IPS-15b (cell line): ENCODE measurements around the gene SALL3.
"Not testable (repeated sequence)": the region's sequence is repeated elsewhere in the genome, so short reads cannot be mapped to it uniquely, and the experiment has no call there.

Experiments used
- H3K27me3 ChIP-seq: one replicate; pipeline ENCODE4 v1.6.1; 2013; ENCODE audit warnings: low read length; ENCODE audit not compliant: control insufficient read depth, insufficient read depth
- H3K36me3 ChIP-seq: one replicate; pipeline ENCODE4 v1.6.1; 2013; ENCODE audit warnings: low read length; ENCODE audit not compliant: control insufficient read depth, insufficient read depth
- H3K4me1 ChIP-seq: one replicate; pipeline ENCODE4 v1.6.1; 2013; ENCODE audit warnings: mild to moderate bottlenecking, low read length; ENCODE audit not compliant: control insufficient read depth, insufficient read depth
- H3K4me3 ChIP-seq: one replicate; pipeline ENCODE4 v1.5.1; 2013; ENCODE audit warnings: low read depth, low read length
- H3K9ac ChIP-seq: one replicate; pipeline ENCODE4 v1.6.1; 2013; ENCODE audit warnings: low read depth, mild to moderate bottlenecking, low read length
- H3K9me3 ChIP-seq: one replicate; pipeline ENCODE4 v1.6.1; 2013; ENCODE audit warnings: mild to moderate bottlenecking, low read length; ENCODE audit not compliant: control insufficient read depth, insufficient read depth

SALL3 gene

DNA sequence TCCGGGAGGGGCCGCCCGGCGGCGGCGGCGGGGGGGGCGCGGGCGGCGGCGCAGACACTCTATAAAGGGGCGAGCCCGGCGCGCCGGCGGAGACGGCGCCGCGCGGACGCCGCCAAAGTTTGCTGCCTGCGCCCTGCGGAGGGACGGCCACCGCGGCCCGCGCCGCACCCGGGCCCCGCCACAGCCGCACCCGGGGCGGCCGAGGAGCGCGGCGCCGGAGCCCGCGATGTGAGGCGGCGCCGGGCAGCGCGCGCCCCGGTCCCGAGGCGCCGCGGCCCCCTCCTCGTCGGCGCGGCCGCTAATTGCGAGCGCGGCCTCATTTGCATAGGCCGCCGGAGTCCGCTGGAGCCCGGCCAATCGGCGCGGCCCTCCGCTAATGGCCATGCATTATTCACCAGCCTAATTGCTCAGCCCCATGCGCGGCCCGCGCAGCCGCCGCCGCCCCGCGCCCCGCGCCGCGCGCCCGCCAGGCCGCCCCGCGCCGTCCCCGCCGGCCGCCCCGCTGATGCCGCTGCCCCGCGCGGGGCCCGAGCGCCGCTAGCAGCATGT, at the start of gene SALL3:
SALL3 (plus strand) TSS at position 89 of the 549 bp plus-strand sequence; CDS start at position 546, 457 bp downstream.
- peaks cover 28% of the 10 kb centered on the region for H3K4me1 ChIP-seq
- no peaks in the 10 kb centered on the region for H3K36me3 ChIP-seq
- H3K9me3 ChIP-seq = no peaks in the 10 kb centered on the region
- H3K9ac ChIP-seq = peak within 1 kb of the TSS; percentile 70
- peak within 1 kb of the TSS; percentile 59 for H3K4me3 ChIP-seq
- H3K27me3 ChIP-seq = peaks cover 36% of the 10 kb centered on the region

DNA sequence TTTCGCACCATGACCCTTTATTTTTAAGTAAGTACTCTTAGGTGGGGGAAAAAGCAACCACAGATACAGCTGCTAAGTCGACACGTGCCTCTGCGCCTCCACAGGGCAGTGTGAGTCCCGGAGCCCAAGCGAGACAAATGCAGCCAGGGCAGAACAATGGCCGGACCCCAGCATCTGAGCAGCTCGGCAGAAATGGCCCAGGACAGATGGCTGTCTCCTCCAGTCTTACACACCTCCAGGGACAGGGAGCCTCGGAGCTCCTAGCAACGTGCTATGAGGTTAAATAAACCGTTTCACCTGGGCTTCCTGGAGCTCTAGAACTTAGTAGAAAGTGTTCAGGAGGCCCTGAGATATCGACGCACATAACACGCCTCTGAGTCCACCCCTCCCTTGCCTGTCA, 47.3 kb upstream of the SALL3 start:
- Histone ChIP-seq H3K9me3 (no peaks in the 10 kb centered on the region), H3K4me3 (no peak overlapping the region), H3K27me3 (no peaks in the 10 kb centered on the region), H3K9ac (no peak overlapping the region), H3K4me1 (no peaks in the 10 kb centered on the region), H3K36me3 (no peaks in the 10 kb centered on the region)

DNA sequence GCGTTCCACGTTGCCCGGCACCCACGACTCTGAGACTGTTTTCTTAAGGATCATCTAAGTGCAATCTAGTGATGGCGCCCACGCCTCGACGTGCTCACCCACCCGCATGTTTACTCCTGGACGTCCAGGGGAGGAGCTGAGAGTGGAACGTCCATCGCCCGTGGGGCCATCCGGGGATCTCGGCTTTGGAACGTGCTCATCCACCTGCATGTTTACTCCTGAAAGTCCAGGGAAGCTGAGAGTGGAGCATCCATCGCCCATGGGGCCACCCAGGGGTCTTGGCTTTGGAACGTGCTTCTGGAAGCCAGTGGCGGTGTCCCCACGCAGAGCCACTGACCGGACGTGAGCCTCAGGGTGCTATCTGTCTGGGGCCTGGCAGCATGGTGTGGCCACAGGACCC, 45.6 kb upstream of the SALL3 start:
- Histone ChIP-seq H3K27me3 (no peaks in the 10 kb centered on the region), H3K4me3 (no peak overlapping the region), H3K9ac (no peak overlapping the region), H3K4me1 (no peaks in the 10 kb centered on the region), H3K36me3 (no peaks in the 10 kb centered on the region), H3K9me3 (no peaks in the 10 kb centered on the region)

DNA sequence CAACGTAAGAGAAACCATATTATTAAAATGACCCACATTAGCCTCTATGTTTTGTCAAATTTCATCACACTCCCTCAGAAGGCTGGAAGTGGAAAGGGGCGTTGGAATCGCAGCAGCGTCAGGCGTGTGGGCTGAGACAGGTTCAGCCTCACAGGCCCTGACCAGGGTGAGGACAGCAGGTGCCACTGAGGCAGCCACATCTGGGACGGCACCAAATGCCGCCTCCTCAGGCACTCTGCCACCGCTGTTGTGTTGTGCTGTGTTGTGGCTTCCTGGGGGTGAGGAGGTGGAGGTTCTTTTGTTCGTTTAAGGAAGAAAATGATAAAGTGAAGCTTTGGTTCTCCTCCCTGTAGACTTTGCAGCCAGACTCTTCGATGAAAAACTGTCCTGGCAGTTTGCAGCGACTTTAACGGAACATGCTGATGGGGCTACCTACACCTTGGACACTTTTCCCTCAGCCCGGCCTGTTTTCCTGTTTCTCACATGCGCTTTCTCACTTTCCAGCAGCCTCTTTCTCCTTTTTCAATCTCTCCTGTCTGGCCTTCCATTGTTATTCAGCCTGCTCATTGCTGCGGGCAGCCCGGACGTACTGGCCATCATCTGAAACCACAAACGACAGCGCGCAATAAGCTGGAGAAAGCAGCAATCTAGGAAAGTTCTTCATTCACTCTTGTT, 44.9 kb upstream of the SALL3 start:
- no peak overlapping the region for H3K4me3 ChIP-seq
- H3K9me3 ChIP-seq = no peaks in the 10 kb centered on the region
- no peaks in the 10 kb centered on the region for H3K36me3 ChIP-seq
- H3K27me3 ChIP-seq = no peaks in the 10 kb centered on the region
- no peaks in the 10 kb centered on the region for H3K4me1 ChIP-seq
- H3K9ac ChIP-seq = no peak overlapping the region

DNA sequence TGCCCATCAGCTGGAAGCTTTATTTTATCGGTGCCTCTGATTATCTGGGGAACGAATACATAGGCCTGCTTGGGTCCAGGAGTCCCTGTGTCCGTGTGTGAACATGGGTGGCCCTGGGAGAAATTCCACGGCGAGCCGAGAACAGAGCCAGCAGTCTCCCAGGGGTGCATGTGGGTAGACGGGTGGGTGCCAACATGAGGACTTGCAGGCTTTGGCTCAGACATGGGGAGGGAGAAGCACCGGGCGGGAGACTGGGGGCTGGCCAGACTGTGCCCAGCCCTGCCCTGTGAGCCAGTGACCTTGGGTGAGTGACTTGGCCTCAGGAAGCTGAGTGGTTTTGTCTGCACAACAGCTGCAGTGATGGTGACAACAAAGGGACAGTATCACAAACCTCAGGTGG, 44.2 kb upstream of the SALL3 start:
- no peaks in the 10 kb centered on the region for H3K4me1 ChIP-seq
- no peak overlapping the region for H3K9ac ChIP-seq
- no peaks in the 10 kb centered on the region for H3K36me3 ChIP-seq
- no peak overlapping the region for H3K4me3 ChIP-seq
- H3K27me3 ChIP-seq = no peaks in the 10 kb centered on the region
- H3K9me3 ChIP-seq = no peaks in the 10 kb centered on the region

DNA sequence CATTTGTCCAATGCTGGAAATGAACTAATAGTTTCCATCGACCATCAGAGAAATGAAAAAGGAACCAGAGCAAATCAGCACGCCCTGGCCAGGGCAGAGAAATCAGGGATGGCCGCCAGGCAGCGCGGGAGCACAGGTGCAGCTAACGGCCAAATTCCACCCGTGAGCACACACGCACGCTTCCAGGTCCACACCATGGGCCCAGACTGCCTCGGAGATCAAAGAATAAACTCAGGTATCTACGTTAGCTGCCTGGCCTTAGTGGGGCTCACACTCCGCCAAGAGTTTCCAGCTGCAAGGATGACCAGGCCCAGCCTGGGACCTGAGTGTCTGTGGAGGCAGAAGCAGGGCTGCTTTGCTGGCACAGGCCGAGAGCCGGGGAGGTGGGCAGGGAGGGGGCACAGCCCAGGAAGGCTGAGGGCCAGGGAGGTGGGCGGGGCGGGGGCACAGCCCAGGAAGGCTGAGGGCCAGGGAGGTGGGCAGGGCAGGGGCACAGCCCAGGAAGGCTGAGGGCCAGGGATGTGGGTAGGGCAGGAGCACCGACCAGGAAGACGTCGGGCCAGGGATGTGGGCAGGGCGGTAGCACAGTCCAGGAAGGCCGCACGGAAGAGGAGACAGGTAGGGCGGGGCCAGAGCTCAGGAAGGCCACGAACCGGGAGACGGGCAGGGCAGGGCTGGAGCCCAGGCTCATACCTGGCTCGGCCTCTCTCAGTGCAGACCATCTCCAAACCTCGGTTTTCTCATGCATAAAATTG, 43.2 kb upstream of the SALL3 start:
- H3K9me3 ChIP-seq = no peaks in the 10 kb centered on the region
- no peaks in the 10 kb centered on the region for H3K4me1 ChIP-seq
- no peaks in the 10 kb centered on the region for H3K36me3 ChIP-seq
- no peaks in the 10 kb centered on the region for H3K27me3 ChIP-seq
- H3K9ac ChIP-seq = no peak overlapping the region
- no peak overlapping the region for H3K4me3 ChIP-seq

DNA sequence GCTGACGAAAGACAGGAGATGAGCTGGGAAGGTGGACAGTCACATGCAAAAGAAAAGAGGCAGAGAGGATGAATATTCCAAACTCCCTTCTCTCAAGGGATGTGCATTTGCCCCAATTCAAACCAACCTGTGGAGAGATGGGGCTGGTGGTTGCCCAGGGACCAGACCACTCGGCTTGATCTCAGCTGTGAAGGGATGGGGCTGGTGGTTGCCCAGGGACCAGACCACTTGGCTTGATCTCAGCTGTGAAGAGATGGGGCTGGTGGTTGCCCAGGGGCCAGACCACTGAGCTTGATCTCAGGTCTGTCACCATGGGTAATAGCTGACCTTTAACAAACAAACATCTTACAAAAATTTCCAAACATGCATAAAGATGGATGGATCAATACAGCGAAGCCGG, 42.5 kb upstream of the SALL3 start:
- Histone ChIP-seq H3K27me3 (no peaks in the 10 kb centered on the region), H3K4me3 (no peak overlapping the region), H3K36me3 (no peaks in the 10 kb centered on the region), H3K4me1 (no peaks in the 10 kb centered on the region), H3K9ac (no peak overlapping the region), H3K9me3 (no peaks in the 10 kb centered on the region)

DNA sequence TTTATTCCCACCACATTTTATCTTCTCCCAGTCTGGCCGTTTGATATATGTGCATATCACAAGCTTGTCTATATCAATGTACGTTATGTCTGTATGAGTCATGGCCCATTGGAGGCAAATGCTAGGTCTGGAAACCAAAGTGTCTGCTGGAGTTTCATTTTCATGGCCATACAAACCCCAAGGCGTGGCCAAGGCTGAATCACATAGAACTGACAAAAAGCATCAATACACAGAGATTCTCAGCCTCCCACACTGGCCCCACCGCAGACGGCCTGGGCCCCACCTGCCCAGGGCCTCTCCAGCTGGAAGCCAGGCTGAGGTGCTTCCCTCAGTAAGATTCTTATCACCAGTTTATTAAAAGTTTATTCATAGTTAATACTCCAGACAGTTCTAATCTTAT, 40.5 kb upstream of the SALL3 start:
- H3K9me3 ChIP-seq = peaks cover 7% of the 10 kb centered on the region
- no peaks in the 10 kb centered on the region for H3K36me3 ChIP-seq
- no peak overlapping the region for H3K4me3 ChIP-seq
- H3K9ac ChIP-seq = no peak overlapping the region
- no peaks in the 10 kb centered on the region for H3K4me1 ChIP-seq
- no peaks in the 10 kb centered on the region for H3K27me3 ChIP-seq

DNA sequence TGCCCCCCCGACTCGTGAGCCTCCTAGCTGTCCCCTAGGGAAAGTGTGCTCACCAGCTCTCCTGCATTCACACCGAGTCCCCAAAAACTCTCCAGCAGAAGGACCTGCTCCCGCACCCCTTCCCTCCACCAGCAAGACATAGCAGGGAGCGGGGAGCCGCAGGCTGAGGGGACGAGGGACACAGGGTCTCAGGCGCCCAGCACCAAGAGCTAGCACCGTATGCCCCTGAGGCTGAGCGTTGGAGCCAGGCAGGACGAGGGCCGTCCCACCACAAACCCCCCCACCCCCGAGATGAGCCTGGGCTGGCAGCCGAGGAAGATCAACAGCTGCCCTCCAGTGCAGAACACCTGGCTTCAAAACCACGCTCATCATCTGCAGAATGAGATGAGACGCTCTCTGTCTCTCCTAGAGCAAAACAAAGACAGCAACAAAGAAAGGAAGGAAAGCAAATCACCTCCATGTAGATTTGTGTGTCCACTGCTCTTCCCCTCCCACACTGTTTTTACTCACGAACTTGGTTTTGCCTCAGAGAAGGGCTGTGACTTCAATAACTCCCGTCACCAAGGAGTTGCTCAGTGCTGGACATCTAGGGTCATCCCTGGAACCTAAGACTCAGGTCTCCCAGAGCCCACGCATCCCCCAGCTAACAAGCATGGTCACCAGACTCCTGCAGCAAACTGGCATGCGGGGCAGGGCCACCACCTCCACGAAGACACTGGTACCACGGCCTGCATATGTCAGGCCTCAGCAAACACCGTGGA, 39.7 kb upstream of the SALL3 start:
- Histone ChIP-seq H3K27me3 (no peaks in the 10 kb centered on the region), H3K4me3 (no peak overlapping the region), H3K36me3 (no peaks in the 10 kb centered on the region), H3K4me1 (no peaks in the 10 kb centered on the region), H3K9ac (no peak overlapping the region), H3K9me3 (peaks cover 7% of the 10 kb centered on the region)

DNA sequence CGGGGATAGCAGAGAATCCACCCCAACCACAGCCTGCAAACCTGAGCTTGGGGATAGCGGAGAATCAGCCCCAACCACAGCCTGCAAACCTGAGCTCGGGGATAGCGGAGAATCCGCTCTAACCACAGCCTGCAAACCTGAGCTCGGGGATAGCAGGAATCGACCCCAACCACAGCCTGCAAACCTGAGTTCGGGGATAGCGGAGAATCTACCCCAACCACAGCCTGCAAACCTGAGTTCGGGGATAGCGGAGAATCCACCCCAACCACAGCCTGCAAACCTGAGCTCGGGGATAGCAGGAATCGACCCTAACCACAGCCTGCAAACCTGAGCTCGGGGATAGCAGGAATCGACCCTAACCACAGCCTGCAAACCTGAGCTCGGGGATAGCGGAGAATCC, 37.4 kb upstream of the SALL3 start:
- H3K36me3 ChIP-seq, H3K9me3 ChIP-seq, H3K4me1 ChIP-seq, H3K27me3 ChIP-seq, H3K9ac ChIP-seq, H3K4me3 ChIP-seq: not testable (repeated sequence)

DNA sequence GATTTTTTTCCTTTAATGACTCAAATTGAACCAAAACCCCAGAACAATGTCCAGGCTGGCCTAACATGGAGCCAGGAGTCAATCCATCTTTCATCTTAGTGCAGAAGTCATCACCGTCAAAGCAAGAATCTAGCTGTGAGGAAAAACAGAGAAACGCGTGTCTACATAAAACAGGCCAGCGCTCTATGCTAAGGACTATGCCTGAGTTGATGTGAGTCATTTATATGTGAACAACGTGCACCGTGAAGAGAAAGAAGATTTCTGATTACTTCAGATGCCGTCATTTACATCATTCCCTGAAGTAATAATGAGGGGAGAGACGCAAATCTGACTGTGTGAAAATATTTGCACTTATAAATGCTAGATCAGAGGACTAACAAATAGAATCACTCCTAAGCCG, 34.0 kb upstream of the SALL3 start:
- Histone ChIP-seq H3K4me3 (no peak overlapping the region), H3K9ac (no peak overlapping the region), H3K4me1 (no peaks in the 10 kb centered on the region), H3K27me3 (no peaks in the 10 kb centered on the region), H3K36me3 (no peaks in the 10 kb centered on the region), H3K9me3 (peaks cover 7% of the 10 kb centered on the region)
